Panc1 (cell line): ENCODE measurements around the gene ZNF652.

Experiments
- CTCF ChIP-seq: fragments of 450-650 bp; IDR thresholded peaks from 2 replicates; pipeline ENCODE4 v1.5.1; 2017; ENCODE audit warnings: mild to moderate bottlenecking
- POLR2AphosphoS5 ChIP-seq: IDR thresholded peaks from 2 replicates; pipeline ENCODE4 v1.6.1; 2012; ENCODE audit warnings: mild to moderate bottlenecking, low read depth, low read length, moderate library complexity

- TF ChIP-seq CTCF: no peak
- TF ChIP-seq POLR2AphosphoS5: no peak
These were observed 13.5 kb upstream of the ZNF652 start for GRCh38 chr17:49375544-49375943.
